ENCODE measurements around the gene IGFBPL1. TPM values are rescaled to one million over a fixed set of nuclear protein-coding genes. Genes with fewer than 3 reads are reported as not detected.
A peak's percentile ranks its signal among the peaks of the same experiment; 100 is the strongest.

The IGFBPL1 gene
- total and polyA plus RNA-seq, 3 experiments from 2014 or later, result not detected

GRCh38 chr9:38358390-38359296 is 65.6 kb downstream of the IGFBPL1 start:
- POLR2A ChIA-PET, result no interaction called here
- no peak overlapping the region for H3K27ac Mint-ChIP-seq
- Histone ChIP-seq H3K36me3 (ENCODE audit: insufficient read depth, low read length) (no peaks in the 10 kb centered on the region), H3K27ac (ENCODE audit: low read depth, low read length) (no peak overlapping the region), H3K9me3 (ENCODE audit: low read length) (no peaks in the 10 kb centered on the region), H3K4me1 (ENCODE audit: insufficient read depth, low read length) (no peaks in the 10 kb centered on the region), H3K27me3 (ENCODE audit: insufficient read depth, low read length, poor library complexity, severe bottlenecking) (no peaks in the 10 kb centered on the region), H3K4me3 (ENCODE audit: low read length) (no peak overlapping the region)
- DNase-seq, result no peak
- H3K36me3 Mint-ChIP-seq, result no peaks in the 10 kb centered on the region
- H3K27me3 Mint-ChIP-seq, result peaks cover 3% of the 10 kb centered on the region in 2 donors
- H3K4me1 Mint-ChIP-seq, result peaks cover 0 to 4% (median 0%) of the 10 kb centered on the region in 3 donors
- H3K4me3 Mint-ChIP-seq, result no peak overlapping the region
- no peaks in the 10 kb centered on the region for H3K9me3 Mint-ChIP-seq
- CTCF ChIA-PET, result no interaction called here

- ChIA-PET CTCF (no interaction called here), POLR2A (no interaction called here)
- Mint-ChIP-seq H3K36me3 (no peaks in the 10 kb centered on the region), H3K27ac (peak overlapping the region in 1 of 8 donors; percentile 36), H3K27me3 (peaks cover 0 to 3% of the 10 kb centered on the region in 2 donors), H3K9me3 (no peaks in the 10 kb centered on the region), H3K4me1 (no peaks in the 10 kb centered on the region), H3K4me3 (no peak overlapping the region)
- Histone ChIP-seq H3K36me3 (ENCODE audit: insufficient read depth, low read length) (no peaks in the 10 kb centered on the region), H3K4me3 (ENCODE audit: low read length) (no peak overlapping the region), H3K9me3 (ENCODE audit: low read length) (no peaks in the 10 kb centered on the region), H3K27ac (ENCODE audit: low read depth, low read length) (no peak overlapping the region), H3K4me1 (ENCODE audit: insufficient read depth, low read length) (no peaks in the 10 kb centered on the region), H3K27me3 (ENCODE audit: insufficient read depth, low read length, poor library complexity, severe bottlenecking) (no peaks in the 10 kb centered on the region)
- no peak for DNase-seq
These were observed 66.7 kb downstream of the IGFBPL1 start for GRCh38 chr9:38357350-38358114.

GRCh38 chr9:38356851-38357250 is 67.4 kb downstream of the IGFBPL1 start:
- no peak overlapping the region for H3K27ac Mint-ChIP-seq
- H3K9me3 ChIP-seq (ENCODE audit: low read length), result no peaks in the 10 kb centered on the region
- no peaks in the 10 kb centered on the region for H3K4me1 ChIP-seq (ENCODE audit: insufficient read depth, low read length)
- H3K27ac ChIP-seq (ENCODE audit: low read depth, low read length), result no peak overlapping the region
- CTCF ChIA-PET, result no interaction called here
- no peaks in the 10 kb centered on the region for H3K27me3 ChIP-seq (ENCODE audit: insufficient read depth, low read length, poor library complexity, severe bottlenecking)
- no peaks in the 10 kb centered on the region for H3K9me3 Mint-ChIP-seq
- no peak for DNase-seq
- POLR2A ChIA-PET, result no interaction called here
- no peaks in the 10 kb centered on the region for H3K36me3 ChIP-seq (ENCODE audit: insufficient read depth, low read length)
- no peak overlapping the region for H3K4me3 Mint-ChIP-seq
- no peaks in the 10 kb centered on the region for H3K4me1 Mint-ChIP-seq
- H3K4me3 ChIP-seq (ENCODE audit: low read length), result no peak overlapping the region
- peaks cover 2 to 3% of the 10 kb centered on the region in 2 donors for H3K27me3 Mint-ChIP-seq
- no peaks in the 10 kb centered on the region for H3K36me3 Mint-ChIP-seq

Other genes starting within 250 kb of the IGFBPL1 start
- gene ALDH1B1, start 31.8 kb downstream of the IGFBPL1 start, total RNA-seq, result 10 to 100 TPM; 25.1 to 27.6 TPM
- 13.9 TPM for gene ALDH1B1, start 31.8 kb downstream of the IGFBPL1 start, polyA plus RNA-seq
- 1 to 10 TPM in 1 of 2 experiments, under 1 TPM in 1; 0.79 to 2.1 TPM for gene ANKRD18A, start 196.1 kb upstream of the IGFBPL1 start, total RNA-seq
- gene ANKRD18A, start 196.1 kb upstream of the IGFBPL1 start, polyA plus RNA-seq, result 0.49 TPM